IMR-90 (cell line): ENCODE measurements around the gene SERPINF2. TPM values are rescaled to one million over a fixed set of nuclear protein-coding genes. Genes with fewer than 3 reads are reported as not detected.

ENCODE experiments used
- ATAC-seq: fragments of 200-7000 bp; cut with Tn5 transposase; 2 replicates; pipeline ENCODE4 v1.9.1; 2020; ENCODE audit warnings: low read depth, mild to moderate bottlenecking, moderate library complexity
- BruUV-seq: library from RNA; stranded (reverse); fragments of 400-500 nt; replicated peaks from 2 replicates; lab custom pipeline; 2021; lab: Mats Ljungman, UMichigan
- CTCF ChIA-PET: fragments of 300-600 bp; formaldehyde crosslinking; extraction: SDS; loops from one replicate; lab custom pipeline; 2021; ENCODE audit warnings: antibody characterized with exemption; lab: Yijun Ruan, JAX
- POLR2A ChIA-PET: fragments of 300-600 bp; sonication (Branson Sonifier 250); formaldehyde crosslinking; loops from one replicate; lab custom pipeline; 2022; ENCODE audit warnings: antibody characterized with exemption; ENCODE audit not compliant: unreplicated experiment; lab: Charles Lee
- DNase-seq: peaks from one replicate; pipeline ENCODE4 v3.0.0; 2013
- H2AFZ ChIP-seq: replicated peaks from 2 replicates; pipeline ENCODE3; 2013; ENCODE audit warnings: low read length, mild to moderate bottlenecking; ENCODE audit not compliant: poor library complexity
- H2AK5ac ChIP-seq: 2 replicates; pipeline ENCODE4 v1.6.1; 2013; ENCODE audit warnings: low read depth, low read length, inconsistent platforms
- H2AK9ac ChIP-seq: replicated peaks from 2 replicates; pipeline ENCODE3; 2013; ENCODE audit warnings: mild to moderate bottlenecking, low read depth, low read length, moderate library complexity; ENCODE audit not compliant: poor library complexity
- H2BK120ac ChIP-seq: 2 replicates; pipeline ENCODE4 v1.6.1; 2013; ENCODE audit warnings: low read depth, low read length, inconsistent platforms
- H2BK15ac ChIP-seq: 3 replicates; pipeline ENCODE4 v1.6.1; 2013; ENCODE audit warnings: low read depth, low read length, inconsistent platforms
- H2BK20ac ChIP-seq: 2 replicates; pipeline ENCODE4 v1.6.1; 2013; ENCODE audit warnings: low read depth, mild to moderate bottlenecking, inconsistent platforms, low read length, moderate library complexity
- H2BK5ac ChIP-seq: 2 replicates; pipeline ENCODE4 v1.6.1; 2013; ENCODE audit warnings: mild to moderate bottlenecking, low read depth, low read length, inconsistent platforms; ENCODE audit not compliant: poor library complexity, severe bottlenecking
- H3K14ac ChIP-seq: replicated peaks from 2 replicates; pipeline ENCODE4 v1.6.1; 2013; ENCODE audit warnings: low read depth, low read length, inconsistent platforms
- H3K18ac ChIP-seq: 2 replicates; pipeline ENCODE4 v1.6.1; 2013; ENCODE audit warnings: low read depth, low read length, control low read depth
- H3K23ac ChIP-seq: 2 replicates; pipeline ENCODE4 v1.6.1; 2013; ENCODE audit warnings: low read depth, low read length, inconsistent platforms
- H3K27ac ChIP-seq: 2 replicates; pipeline ENCODE4 v1.5.1; 2013; ENCODE audit warnings: mild to moderate bottlenecking, control low read depth, low read length; ENCODE audit not compliant: insufficient read depth
- H3K27me3 ChIP-seq: 2 replicates; pipeline ENCODE4 v1.6.1; 2013; ENCODE audit warnings: low read length; ENCODE audit not compliant: control insufficient read depth, insufficient read depth
- H3K36me3 ChIP-seq: 2 replicates; pipeline ENCODE4 v1.6.1; 2013; ENCODE audit warnings: low read length, mixed read lengths; ENCODE audit not compliant: control insufficient read depth, insufficient read depth
- H3K4ac ChIP-seq: 2 replicates; pipeline ENCODE4 v1.6.1; 2013; ENCODE audit warnings: low read depth, low read length, inconsistent platforms
- H3K4me1 ChIP-seq: 2 replicates; pipeline ENCODE4 v1.6.1; 2013; ENCODE audit warnings: low read length, mixed read lengths; ENCODE audit not compliant: control insufficient read depth, insufficient read depth
- H3K4me2 ChIP-seq: 2 replicates; pipeline ENCODE4 v1.6.1; 2013; ENCODE audit warnings: low read depth, mild to moderate bottlenecking, control low read depth, low read length, moderate library complexity
- H3K4me3 ChIP-seq: 2 replicates; pipeline ENCODE4 v1.5.1; 2013; ENCODE audit warnings: low read depth, mild to moderate bottlenecking, control low read depth, low read length, moderate library complexity; ENCODE audit not compliant: insufficient read depth
- H3K56ac ChIP-seq: 2 replicates; pipeline ENCODE4 v1.6.1; 2013; ENCODE audit warnings: low read length, inconsistent platforms; ENCODE audit not compliant: insufficient read depth; ENCODE audit errors: extremely low read depth
- H3K79me1 ChIP-seq, 2 experiments: 2 replicates each; pipeline ENCODE4 v1.6.1; 2013; ENCODE audit warnings: low read length in 2 of 2, inconsistent platforms in 1 of 2, low read depth in 1 of 2
- H3K9ac ChIP-seq: 2 replicates; pipeline ENCODE4 v1.6.1; 2013; ENCODE audit warnings: low read depth, low read length, control low read depth
- H3K9me1 ChIP-seq: 2 replicates; pipeline ENCODE4 v1.6.1; 2013; ENCODE audit warnings: low read length, inconsistent platforms; ENCODE audit not compliant: insufficient read depth
- H3K9me3 ChIP-seq: 2 replicates; pipeline ENCODE4 v1.6.1; 2013; ENCODE audit warnings: low read length; ENCODE audit not compliant: control insufficient read depth, insufficient read depth
- H4K20me1 ChIP-seq: 2 replicates; pipeline ENCODE4 v1.6.1; 2013; ENCODE audit warnings: low read length, inconsistent platforms; ENCODE audit not compliant: insufficient read depth
- H4K5ac ChIP-seq: 2 replicates; pipeline ENCODE4 v1.6.1; 2013; ENCODE audit warnings: mild to moderate bottlenecking, low read depth, low read length, control low read depth
- H4K8ac ChIP-seq, 2 experiments: 2 replicates each; pipeline ENCODE4 v1.6.1; 2013; ENCODE audit warnings: low read depth in 2 of 2, low read length in 2 of 2, control low read depth in 1 of 2, inconsistent platforms in 1 of 2
- H4K91ac ChIP-seq: 2 replicates; pipeline ENCODE4 v1.6.1; 2013; ENCODE audit warnings: low read depth, low read length, inconsistent platforms; ENCODE audit not compliant: insufficient read depth
- MXI1 ChIP-seq: IDR thresholded peaks from 2 replicates; pipeline ENCODE4 v1.6.1; 2012; ENCODE audit warnings: low read depth, mild to moderate bottlenecking, low read length, moderate library complexity, borderline replicate concordance
- WGBS, 2 experiments: methylation state at CpG; one replicate each; pipeline versions ENCODE4 v1.1.5 to v1.1.7; 2013; ENCODE audit warnings: missing lambda C conversion rate in 2 of 2; ENCODE audit not compliant: insufficient read length in 1 of 2; ENCODE audit errors: extremely low coverage in 2 of 2; 5-methylcytosine and 5-hydroxymethylcytosine counted together
- dilution Hi-C: fragments of 300-500 bp; cut with HindIII; formaldehyde crosslinking; loops from one replicate; pipeline ENCODE4 v1.14.3; 2018; ENCODE audit warnings: low sequenced_read_pairs; ENCODE audit not compliant: unreplicated experiment
- in situ Hi-C: fragments of 300-500 bp; cut with MboI; formaldehyde crosslinking; loops from 3 replicates; pipeline ENCODE4 v1.14.3; 2019; ENCODE audit warnings: low sequenced_read_pairs, inconsistent platforms, mixed read lengths
- intact Hi-C: fragments of 100-400 bp; cut with micrococcal nuclease; formaldehyde crosslinking; loops from 2 replicates; pipeline ENCODE4 v1.10.0; 2022
- polyA plus RNA-seq, 3 experiments: library from polyadenylated mRNA; depleted of rRNA; stranded (reverse); fragments of >200 nt; gene quantifications; 2 replicates each; pipeline ENCODE4 v1.2.3, GENCODE V29; 2012; ENCODE audit warnings: low replicate concordance in 1 of 3
- total RNA-seq: library from RNA; depleted of rRNA; stranded (reverse); fragments of >200 nt; gene quantifications from 2 replicates; pipeline ENCODE4 v1.2.3, GENCODE V29; 2012; rRNA removed

The SERPINF2 gene
- total and polyA plus RNA-seq, 2 of the 4 experiments (the other 2 are of a cell fraction), result not detected

DNA sequence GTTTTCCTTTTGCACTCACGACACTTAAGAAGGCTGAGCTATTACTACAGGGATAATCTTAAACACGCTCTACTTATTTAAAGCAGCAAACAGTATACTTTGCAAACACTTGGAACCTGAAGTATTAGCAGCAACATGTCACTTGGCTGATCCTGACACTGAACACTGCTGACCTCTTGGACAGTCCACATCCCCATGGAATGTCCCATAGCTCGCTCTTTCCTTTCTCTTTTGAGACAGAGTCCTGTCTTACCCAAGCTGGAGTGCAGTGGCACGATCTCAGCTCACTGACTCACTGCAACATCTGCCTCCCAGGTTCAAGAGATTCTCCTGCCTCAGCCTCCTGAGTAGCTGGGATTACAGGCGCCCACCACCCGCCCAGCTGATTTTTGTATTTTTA is 60.6 kb downstream of the SERPINF2 start:
- Histone ChIP-seq H4K5ac (no peak overlapping the region), H2BK5ac (no peak overlapping the region), H2BK15ac (no peak overlapping the region), H3K14ac (no peak overlapping the region), H3K9ac (no peak overlapping the region), H4K20me1 (no peaks in the 10 kb centered on the region), H3K27ac (no peak overlapping the region), H3K18ac (no peak overlapping the region), H3K4me3 (no peak overlapping the region), H4K91ac (no peak overlapping the region), H3K27me3 (no peaks in the 10 kb centered on the region), H2AK5ac (no peak overlapping the region), H3K9me1 (peaks cover 3% of the 10 kb centered on the region; the same call in 1 of the 2 replicates), H3K4me2 (no peak overlapping the region), H3K56ac (no peak overlapping the region), H2BK120ac (no peak overlapping the region), H3K4ac (no peak overlapping the region), H4K8ac (no peak overlapping the region), H3K79me1 (peaks cover 0 to 9% of the 10 kb centered on the region in 2 experiments; a peak in 2 of 4 replicates), H2AK9ac (no peak overlapping the region), H2BK20ac (no peak overlapping the region), H3K4me1 (no peaks in the 10 kb centered on the region), H3K36me3 (peaks cover 23% of the 10 kb centered on the region), H3K9me3 (no peaks in the 10 kb centered on the region), H3K23ac (no peak overlapping the region), H2AFZ (no peak overlapping the region)
- dilution Hi-C loops (no loop called here), intact Hi-C loops (no loop called here), in situ Hi-C loops (no loop called here)
- TF ChIP-seq MXI1, result no peak
- no peak for ATAC-seq
- no TSS peak for BruUV-seq
- POLR2A ChIA-PET, result no interaction called here
- 90% methylated on average over 2 of the region's 6 CpGs; no CpG with 5 or more reads in 1 of the 2 experiments for WGBS, 2 experiments
- no peak for DNase-seq
- CTCF ChIA-PET, result no interaction called here

Other genes starting within 250 kb of the SERPINF2 start
- 16.4 and 17.4 TPM in 2 replicates for gene INPP5K, start 226.3 kb upstream of the SERPINF2 start, total RNA-seq
- gene INPP5K, start 226.3 kb upstream of the SERPINF2 start, polyA plus RNA-seq (2012; rRNA removed), result 14.2 and 14.9 TPM in 2 replicates
- 19.2 and 25.8 TPM in 2 replicates for gene PITPNA, start 180.1 kb upstream of the SERPINF2 start, total RNA-seq
- 33.1 and 40.1 TPM in 2 replicates for gene PITPNA, start 180.1 kb upstream of the SERPINF2 start, polyA plus RNA-seq (2012; rRNA removed)
- 3.3 and 3.8 TPM in 2 replicates for gene SLC43A2, start 114.0 kb upstream of the SERPINF2 start, total RNA-seq
- gene SLC43A2, start 114.0 kb upstream of the SERPINF2 start, polyA plus RNA-seq (2012; rRNA removed), result 9.0 and 10.3 TPM in 2 replicates
- gene SCARF1, start 97.1 kb upstream of the SERPINF2 start, total RNA-seq, result 0.18 and 0.28 TPM in 2 replicates
- 0.34 and 0.43 TPM in 2 replicates for gene SCARF1, start 97.1 kb upstream of the SERPINF2 start, polyA plus RNA-seq (2012; rRNA removed)
- gene RILP, start 93.0 kb upstream of the SERPINF2 start, total RNA-seq, result 3.9 TPM in 2 replicates
- gene RILP, start 93.0 kb upstream of the SERPINF2 start, polyA plus RNA-seq (2012; rRNA removed), result 6.0 and 7.3 TPM in 2 replicates
- gene PRPF8, start 58.0 kb upstream of the SERPINF2 start, total RNA-seq, result 113 and 141 TPM in 2 replicates
- 160 and 167 TPM in 2 replicates for gene PRPF8, start 58.0 kb upstream of the SERPINF2 start, polyA plus RNA-seq (2012; rRNA removed)
- 0.72 and 0.83 TPM in 2 replicates for gene TLCD2, start 32.5 kb upstream of the SERPINF2 start, total RNA-seq
- gene TLCD2, start 32.5 kb upstream of the SERPINF2 start, polyA plus RNA-seq (2012; rRNA removed), result 0.67 and 1.2 TPM in 2 replicates
- gene WDR81, start 18.2 kb upstream of the SERPINF2 start, total RNA-seq, result 3.0 and 3.9 TPM in 2 replicates
- gene WDR81, start 18.2 kb upstream of the SERPINF2 start, polyA plus RNA-seq (2012; rRNA removed), result 8.4 and 10.4 TPM in 2 replicates
- 11.7 and 15.6 TPM in 2 replicates for gene SERPINF1, start 19.2 kb downstream of the SERPINF2 start, total RNA-seq
- gene SERPINF1, start 19.2 kb downstream of the SERPINF2 start, polyA plus RNA-seq (2012; rRNA removed), result 90.2 and 94.3 TPM in 2 replicates
- 6.7 and 7.2 TPM in 2 replicates for gene SMYD4, start 87.0 kb downstream of the SERPINF2 start, total RNA-seq
- gene SMYD4, start 87.0 kb downstream of the SERPINF2 start, polyA plus RNA-seq (2012; rRNA removed), result 4.3 and 5.3 TPM in 2 replicates
- 32.8 and 38.4 TPM in 2 replicates for gene RPA1, start 87.1 kb downstream of the SERPINF2 start, total RNA-seq
- gene RPA1, start 87.1 kb downstream of the SERPINF2 start, polyA plus RNA-seq (2012; rRNA removed), result 44.3 and 48.2 TPM in 2 replicates